HG02938 (cell line): ENCODE results near the gene ABCD3.
"Not testable (repeated sequence)": the region's sequence is repeated elsewhere in the genome, so short reads cannot be mapped to it uniquely, and the experiment has no call there.

ENCODE experiments used
- ATAC-seq: cut with Tn5 transposase; IDR thresholded peaks from one replicate; pipeline ENCODE4 v1.9.1; 2021; ENCODE audit warnings: mild to moderate bottlenecking, moderate library complexity; ENCODE audit not compliant: unreplicated experiment

Gene ABCD3

DNA sequence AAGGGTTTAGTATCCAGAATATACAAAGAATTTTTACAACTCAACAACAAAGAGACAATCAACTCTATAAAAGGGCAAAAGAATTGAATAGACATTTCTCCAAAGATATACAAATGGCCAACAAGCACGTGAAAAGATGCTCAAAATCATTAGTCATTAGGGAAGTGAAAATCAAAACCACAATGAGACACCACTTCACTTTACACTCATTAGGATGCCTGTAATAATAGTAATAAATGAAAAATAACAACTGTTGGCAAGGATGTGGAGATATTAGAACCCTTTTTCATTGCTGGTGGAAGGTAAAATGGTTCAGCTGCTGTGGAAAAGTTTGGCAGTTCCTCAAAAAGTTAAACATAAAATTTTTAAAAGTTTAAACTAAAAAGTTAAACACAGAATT, 7.0 kb upstream of the ABCD3 start:
- peak; percentile 92 for ATAC-seq

DNA sequence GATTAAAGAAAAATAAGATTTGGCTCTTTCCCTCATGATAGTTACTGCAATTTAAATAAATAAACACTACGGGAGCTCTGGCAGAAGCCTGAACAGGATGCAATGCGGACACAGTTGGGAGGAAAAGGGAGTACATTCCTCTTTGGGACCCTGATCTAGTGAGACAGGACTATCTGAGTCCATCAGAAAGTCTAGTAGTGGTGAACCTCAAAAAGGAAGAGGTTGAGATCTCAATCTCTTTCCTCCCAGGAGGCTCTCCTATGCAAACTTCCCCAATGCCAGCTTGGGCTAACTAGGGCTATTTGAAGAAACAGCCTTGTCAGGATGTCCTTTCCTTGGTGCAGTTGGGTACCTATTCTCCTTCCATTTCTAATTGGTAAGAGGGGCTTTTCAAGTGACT, 4.9 kb upstream of the ABCD3 start:
- ATAC-seq, result no peak

DNA sequence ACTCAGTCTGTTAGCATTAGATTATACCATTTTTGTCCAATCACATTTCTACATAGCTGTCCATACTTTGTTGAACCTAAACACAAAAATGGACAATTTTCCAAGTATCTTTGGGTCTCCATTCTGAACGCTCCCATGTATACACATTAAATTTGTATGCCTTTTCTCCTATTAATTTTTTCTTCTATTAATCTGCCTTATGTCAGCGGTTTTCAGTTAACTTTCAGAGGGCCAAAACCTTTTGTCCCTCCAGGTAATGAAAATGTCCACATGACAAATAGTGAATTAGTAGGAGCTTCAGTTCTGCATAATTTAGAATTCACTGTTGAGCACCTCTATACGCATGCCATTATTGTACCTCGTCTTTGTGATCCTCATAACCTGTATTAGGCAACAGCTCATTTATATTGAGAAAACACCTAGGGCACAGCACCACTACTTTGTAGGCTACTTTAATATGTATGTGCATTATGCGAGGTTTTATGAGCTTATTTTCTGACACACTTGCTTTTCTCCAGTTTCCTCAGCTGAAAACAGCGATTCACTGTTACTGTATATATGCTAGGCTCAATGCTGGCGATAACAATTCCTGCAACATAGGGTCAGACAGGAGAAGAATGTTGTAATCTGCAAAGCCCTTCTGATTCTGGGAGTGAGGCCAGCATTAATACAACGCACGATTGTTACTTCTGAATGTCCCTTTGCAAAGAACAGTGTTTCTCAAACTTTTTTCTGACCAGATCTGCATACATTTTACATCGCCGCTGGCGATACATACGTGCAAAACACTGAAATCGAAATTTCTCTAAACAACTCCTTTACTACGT, 1.1 kb upstream of the ABCD3 start:
- ATAC-seq, result no peak

DNA sequence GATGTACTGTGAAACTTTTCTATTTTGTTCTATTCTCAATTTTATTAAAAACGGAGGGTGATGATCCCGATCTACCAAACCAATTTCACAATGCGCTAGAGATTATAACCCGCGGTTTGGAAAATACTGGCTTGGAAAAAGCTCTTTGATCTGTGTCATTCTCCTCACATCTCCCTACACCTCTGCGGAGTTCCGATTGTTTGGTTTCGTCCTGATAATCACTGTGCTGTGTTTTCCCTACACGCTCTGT, 536 bp upstream of the ABCD3 start:
- ATAC-seq, result no peak

DNA sequence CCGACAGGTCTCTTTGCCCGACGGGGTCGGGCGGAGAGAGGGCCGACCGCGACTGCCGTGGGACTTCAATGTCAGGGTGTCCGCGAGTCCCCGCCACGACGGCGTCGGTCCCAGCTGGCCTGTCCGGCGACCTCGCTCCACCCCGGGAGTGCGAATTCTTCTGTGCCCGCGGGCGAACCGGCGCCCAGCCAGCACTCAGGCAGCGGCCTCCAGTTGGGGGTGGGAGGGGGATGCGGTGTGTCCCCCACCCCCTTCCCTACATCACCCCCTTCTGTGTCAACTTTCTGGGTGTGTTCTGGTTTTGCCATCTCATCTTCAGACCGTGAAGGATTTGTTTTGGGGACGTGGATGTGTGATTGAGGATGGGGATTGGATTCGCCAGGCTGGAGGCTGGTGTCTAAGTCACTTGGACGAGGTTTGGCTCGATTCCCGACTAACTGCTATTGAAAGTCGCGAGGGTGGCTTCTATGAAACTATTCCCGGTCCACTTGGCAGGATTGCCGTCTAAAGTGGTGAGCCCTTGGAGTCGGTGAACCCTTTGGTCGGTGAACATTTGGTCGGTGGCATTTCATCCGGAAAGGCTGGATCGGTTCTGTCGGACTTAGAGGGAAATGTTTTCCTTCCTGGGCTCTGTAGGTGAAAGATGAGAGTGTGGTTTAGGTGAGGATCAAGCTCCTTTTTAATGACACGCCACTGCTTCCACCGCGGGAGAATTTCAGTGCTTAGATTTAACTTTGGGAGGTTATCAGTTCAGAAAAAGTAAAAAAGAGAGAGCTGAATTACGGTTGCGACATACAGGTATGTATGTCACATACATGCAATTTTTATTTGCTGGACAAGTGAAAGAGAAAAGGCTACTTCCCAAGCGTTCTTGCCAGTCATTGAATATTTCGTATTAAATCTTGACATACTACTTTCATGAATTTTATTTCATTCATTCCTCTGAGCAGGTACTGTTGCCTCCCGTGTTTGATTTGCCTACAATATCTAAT, 771 bp downstream of the ABCD3 start:
- peak; percentile 25 for ATAC-seq

DNA sequence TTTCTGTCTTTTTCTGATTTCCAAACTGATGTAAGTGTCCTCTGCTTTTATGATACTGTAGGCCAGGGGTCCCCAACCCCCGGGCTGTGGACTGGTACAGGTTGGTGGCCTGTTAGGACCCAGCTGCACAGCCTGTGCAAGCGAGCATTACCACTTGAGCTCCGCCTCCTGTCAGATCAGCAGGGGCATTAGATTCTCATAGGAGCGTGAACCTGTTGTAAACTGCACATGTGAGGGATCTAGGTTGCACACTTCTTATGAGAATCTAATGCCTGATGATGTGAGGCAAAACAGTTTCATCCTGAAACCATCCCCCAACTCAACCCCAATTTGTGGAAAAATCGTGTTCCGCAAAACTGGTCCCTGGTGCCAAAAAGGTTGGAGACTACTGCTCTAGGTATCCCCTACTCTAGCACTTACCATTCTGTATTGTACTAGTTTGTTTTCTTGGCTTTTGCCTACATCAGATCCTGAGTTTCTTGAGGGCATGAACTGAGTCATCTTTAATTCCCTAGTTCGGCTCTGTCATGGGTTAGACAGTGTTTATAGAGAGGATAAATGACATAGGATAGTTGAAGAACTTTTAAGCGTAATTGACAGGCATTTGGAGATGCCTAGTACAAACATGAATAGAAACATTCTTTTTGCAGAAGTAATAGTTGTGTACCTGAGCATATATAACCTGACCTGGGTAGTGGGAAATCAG, 4.1 kb downstream of the ABCD3 start:
- ATAC-seq, result no peak

DNA sequence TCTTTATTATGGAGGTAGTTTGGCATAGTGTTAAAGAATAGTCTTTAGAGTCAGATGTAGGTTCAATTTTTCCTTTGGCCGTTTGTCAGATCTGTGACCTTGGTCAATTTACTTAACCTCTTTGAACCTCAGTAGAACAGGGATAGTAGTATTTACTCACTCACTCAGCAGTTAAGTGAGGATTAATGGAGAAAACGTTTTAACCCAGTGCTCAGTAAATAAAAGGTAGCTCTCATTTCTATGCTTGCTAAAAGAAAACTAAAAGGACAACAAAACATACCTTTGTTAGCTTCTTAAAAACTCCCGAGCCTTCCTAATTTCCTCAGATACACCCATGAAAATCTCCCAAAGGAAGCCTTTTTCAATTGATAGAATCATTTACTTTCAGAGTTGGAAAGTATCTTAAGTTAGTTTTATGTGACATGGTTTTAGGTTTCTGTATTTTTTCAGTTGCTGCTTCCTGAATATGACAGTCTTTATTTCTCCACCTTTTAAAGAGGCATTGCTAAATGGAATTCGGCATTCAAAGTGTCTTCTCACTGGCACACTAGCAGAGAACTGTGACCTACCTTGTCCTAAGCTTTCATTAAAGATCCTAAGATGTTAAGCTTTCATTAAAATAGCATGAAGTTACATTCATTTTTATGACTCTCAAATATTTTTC, 7.8 kb downstream of the ABCD3 start:
- no peak for ATAC-seq

DNA sequence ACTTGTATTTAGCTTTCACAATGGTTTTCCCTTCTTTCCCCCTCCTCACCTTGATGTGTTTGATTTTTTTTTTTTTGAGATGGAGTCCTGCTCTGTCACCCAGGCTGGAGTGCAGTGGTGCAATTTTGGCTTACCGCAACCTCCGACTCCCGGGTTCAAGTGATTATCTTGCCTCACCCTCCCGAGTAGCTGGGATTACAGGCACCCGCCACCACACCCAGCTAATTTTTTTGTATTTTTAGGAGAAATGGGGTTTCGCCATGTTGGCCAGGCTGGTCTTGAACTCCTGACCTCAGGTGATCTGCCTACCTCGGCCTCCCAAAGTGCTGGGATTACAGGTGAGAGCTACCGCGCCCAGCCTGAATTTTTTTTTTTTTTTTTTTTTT, 8.3 kb downstream of the ABCD3 start:
- ATAC-seq, result not testable (repeated sequence)

DNA sequence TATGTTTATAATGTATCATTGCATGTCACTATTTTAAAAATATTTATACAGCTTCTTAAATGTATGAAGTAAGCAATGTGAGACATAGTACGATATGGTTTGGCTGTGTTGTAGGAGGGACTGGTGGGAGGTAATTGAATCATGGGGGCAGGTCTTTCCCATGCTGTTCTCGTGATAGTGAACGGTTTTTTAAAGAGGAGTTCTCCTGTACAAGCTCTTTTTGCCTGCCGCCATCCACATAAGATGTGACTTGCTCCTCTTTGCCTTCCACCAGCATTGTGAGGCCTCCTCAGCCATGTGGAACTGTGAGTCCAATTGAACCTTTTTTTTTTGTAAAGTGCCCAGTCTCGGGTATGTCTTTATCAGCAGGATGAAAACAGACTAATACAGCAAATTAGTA, 10.3 kb downstream of the ABCD3 start:
- ATAC-seq, result no peak

DNA sequence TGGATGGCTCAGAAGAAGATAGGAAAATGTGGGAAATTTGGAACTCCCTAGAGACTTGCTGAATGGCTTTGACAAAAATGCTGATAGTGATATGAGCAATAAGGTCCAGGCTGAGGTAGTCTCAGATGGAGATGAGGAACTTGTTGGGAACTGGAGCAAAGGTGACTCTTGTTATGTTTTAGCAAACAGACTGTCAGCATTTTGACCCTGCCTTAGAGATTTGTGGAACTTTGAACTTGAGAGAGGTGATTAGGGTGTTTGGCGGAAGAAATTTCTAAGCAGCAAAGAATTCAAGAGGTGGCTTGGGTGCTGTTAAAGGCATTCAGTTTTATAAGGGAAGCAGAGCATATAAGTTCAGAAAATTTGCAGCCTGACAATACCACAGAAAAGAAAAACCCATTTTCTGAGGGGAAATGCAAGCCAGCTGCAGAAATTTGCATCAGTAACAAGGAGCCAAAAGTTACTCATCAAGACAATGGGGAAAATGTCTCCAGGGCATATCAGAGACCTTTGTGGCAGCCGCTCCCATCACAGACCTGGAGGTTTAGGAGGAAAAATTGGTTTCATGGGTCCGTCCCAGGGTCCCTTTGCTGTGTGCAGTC, 10.8 kb downstream of the ABCD3 start:
- ATAC-seq, result not testable (repeated sequence)

DNA sequence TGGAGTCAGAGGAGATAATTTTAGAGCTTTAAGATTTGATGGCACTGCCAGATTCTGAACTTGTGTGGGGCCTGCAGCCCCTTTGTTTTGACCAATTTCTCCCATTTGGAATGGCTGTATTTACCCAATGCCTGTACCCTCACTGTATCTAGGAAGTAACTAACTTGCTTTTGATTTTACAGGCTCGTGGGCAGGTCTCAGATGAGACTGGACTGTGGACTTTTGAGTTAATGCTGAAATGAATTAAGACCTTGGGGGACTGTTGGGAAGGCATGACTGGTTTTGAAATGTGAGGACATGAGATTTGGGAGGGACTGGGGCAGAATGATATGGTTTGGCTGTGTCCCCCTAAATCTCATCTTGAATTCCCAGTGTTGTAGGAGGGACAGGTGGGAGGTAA, 11.9 kb downstream of the ABCD3 start:
- not testable (repeated sequence) for ATAC-seq

DNA sequence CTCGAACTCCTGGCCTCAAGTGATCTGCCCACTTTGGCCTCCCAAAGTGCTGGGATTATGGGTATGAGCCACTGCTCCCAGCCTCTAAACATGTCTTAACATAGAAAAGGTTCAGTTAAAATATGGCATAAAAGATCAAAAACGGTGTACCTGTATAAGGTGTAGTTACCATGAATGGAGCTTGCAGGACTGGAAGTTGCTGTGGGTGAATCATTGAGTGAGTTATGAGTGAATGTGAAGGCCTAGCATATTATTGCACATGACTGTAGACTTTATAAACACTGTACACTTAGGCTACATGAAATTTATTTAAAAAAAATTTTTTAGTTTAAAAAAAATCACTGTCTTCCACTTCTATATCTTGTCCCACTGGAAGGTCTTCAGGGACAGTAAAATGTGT, 15.7 kb downstream of the ABCD3 start:
- no peak for ATAC-seq

DNA sequence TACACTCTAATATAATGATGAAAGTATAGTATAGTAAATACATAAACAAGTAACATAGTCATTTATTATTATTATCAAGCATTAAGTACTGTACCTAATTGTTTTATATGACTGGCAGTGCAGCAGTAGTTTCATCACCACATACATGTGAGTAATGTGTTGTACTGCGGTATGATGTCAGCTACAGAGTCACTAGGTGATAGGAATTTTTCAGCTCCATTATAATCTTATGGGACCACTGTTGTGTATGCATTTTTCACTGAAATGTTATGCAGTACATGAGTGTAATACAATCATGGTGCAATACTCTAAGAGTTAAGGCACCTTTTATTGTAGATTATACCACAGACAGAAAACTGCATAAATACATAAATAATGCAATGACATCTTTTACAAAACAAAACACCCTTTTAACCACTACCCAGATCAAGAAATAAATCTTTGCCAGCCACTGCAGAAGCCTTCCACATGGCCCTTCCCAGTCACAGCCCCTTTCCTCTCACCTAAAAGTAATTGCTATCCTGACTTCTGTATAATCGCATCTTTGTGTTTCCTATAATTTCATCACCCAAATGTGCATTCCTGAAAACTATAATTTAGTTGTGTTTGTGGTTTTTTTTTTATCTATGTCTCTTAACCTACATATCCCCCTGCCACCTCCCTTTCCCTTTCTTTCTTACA, 16.3 kb downstream of the ABCD3 start:
- ATAC-seq, result no peak

DNA sequence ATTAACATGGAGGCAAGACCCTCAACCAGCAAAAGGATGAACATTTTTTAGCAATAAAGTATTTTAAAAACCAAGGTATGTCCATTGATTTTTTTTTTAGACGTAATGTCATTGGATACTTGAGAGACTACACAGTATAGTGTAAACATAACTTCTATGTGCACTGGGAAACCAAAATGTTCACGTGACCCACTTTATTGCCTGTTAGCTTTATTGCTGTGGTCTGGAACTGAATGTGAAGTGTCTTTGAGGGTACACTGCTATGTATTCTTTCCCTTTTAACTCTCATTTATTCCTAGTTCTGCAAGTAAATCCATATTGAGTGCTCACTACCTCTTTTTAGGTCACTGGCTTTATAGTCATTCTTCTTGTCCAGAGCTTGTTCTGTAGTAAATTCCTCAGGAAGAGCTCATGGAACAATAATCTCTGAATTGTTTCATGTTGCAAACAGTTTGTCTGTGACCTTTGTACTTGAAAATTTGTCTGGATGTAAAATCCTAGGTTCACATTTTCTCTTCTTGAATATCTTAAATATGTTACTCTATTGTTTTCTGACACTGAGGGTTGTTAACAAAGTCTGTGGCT, 20.6 kb downstream of the ABCD3 start:
- no peak for ATAC-seq

DNA sequence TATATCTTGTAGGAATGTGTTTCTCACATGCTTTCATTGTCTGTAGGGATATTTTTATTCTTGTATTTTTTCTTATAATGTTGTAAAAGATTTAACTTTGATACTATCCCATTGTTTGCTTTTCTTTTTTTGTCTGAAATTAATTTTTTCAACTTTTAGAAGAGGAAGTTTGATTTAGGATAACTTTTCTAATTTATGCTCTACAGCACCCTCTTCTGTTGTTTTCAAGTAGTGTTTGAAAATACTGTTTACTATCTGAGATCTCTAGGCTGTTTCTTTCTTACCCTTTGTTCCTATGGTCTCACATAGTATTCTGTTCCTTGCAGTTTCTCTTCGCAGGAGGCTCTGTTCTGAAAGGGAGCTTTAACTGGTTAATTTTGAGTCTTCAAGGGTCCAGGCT, 21.9 kb downstream of the ABCD3 start:
- no peak for ATAC-seq

DNA sequence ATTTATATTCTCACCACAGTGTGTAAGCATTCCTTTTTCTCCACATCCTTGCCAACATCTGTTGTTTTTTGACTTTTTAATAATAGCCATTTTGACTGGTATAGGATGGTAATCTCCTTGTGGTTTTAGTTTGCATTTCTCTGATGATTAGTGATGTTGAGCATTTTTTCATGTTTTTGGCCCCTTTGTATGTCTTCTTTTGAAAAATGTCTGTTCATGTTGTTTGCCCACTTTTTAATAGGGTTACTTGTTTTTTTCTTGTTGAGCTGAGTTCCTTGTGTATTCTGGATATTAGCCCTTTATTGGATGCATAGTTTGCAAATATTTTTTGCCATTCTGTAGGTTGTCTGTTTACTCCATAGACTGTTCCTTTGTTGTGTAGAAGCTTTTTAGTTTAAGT, 24.9 kb downstream of the ABCD3 start:
- not testable (repeated sequence) for ATAC-seq

DNA sequence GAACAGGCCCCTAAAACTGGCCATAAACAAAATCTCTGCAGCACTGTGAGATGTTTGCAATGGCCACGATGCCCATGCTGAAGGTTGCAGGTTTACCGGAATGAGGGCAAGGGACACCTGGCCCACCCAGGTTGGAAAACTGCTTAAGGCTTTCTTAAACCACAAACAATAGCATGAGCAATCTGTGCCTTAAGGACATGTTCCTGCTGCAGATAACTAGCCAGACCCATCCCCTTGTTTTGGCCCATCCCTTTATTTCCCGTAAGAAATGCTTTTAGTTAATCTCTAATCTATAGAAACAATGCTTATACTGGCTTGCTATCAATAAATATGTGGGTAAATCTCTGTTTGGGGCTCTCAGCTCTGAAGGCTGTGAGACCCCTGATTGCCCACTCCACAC, 26.6 kb downstream of the ABCD3 start:
- not testable (repeated sequence) for ATAC-seq

DNA sequence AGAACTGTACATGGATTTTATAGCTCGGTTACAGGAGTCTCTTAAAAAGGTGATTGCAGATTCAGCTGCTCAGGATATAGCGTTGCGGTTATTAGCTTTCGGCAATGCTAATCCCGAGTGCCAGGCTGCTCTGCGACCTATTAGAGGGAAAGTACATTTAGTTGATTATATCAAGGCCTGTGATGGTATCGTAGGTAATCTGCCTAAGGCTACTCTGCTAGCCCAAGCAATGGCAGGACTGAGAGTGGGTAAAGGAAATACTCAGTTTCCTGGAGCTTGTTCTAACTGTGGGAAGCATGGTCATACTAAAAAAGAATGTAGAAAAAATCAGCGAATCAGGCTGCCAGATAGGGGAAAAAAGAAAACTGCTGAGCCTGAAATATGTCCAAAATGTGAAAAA, 27.5 kb downstream of the ABCD3 start:
- not testable (repeated sequence) for ATAC-seq

DNA sequence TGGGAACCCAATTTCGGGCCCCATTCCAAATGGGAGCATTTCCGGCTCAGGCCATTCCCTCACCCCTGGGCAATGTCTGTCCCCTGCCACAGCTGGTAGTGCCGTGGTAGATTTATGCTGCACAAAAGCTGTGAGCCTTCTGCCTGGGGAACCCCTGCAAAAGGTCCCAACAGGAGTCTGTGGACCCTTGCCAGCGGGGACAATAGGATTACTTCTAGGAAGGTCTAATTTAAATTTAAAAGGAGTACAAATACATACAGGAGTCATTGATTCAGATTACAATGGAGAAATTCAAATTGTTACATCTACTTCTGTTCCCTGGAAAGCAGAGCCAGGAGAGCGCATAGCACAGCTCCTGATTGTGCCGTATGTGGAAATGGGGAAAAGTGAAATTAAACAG, 28.0 kb downstream of the ABCD3 start:
- ATAC-seq, result not testable (repeated sequence)

DNA sequence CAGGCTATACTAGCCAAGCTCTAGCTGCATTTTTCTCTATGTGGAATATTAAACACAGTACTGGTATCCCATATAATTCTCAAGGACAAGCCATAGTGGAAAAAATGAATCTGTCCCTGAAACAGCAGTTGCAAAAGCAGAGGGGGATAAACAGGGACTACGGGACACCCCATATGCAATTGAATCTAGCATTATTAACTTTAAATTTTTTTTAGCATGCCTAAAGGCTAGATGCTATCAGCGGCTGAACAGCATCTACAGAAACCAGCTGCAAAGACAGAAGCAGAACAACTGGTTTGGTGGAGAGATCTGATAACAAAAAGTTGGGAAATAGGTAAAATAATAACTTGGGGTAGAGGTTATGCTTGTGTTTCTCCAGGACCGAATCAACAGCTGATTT, 30.6 kb downstream of the ABCD3 start:
- not testable (repeated sequence) for ATAC-seq
